H1 (cell line): ENCODE data around the gene YWHAQ. TPM values are rescaled to one million over a fixed set of nuclear protein-coding genes. Genes with fewer than 3 reads are reported as not detected.

ENCODE experiments used
- CTCF ChIA-PET: fragments of 300-600 bp; sonication (Branson Sonifier 250); formaldehyde crosslinking; loops from one replicate; lab custom pipeline; 2021; ENCODE audit not compliant: partially characterized antibody; lab: Charles Lee
- POLR2A ChIA-PET: fragments of 300-600 bp; sonication (Branson Sonifier 250); formaldehyde crosslinking; loops from one replicate; lab custom pipeline; 2021; ENCODE audit warnings: inconsistent platforms; ENCODE audit not compliant: partially characterized antibody; lab: Charles Lee
- DNase-seq, 2 experiments: peaks; one replicate each; pipeline versions ENCODE4 v3.0.0 to v3.0.0-alpha.2; 2010 to 2022; ENCODE audit warnings: low spot score in 2 of 2, low read depth in 1 of 2, mixed read lengths in 1 of 2
- FAIRE-seq: peaks from 2 replicates; lab custom pipeline; 2011; peaks lifted over from hg19 to GRCh38; lab: Jason Lieb, UNC
- H2AFZ ChIP-seq: 2 replicates; pipeline ENCODE4 v1.8.1; 2012; ENCODE audit warnings: low read length, inconsistent platforms
- H2AK5ac ChIP-seq: 2 replicates; pipeline ENCODE4 v1.6.1; 2013; ENCODE audit warnings: low read depth, low read length
- H2BK120ac ChIP-seq: replicated peaks from 2 replicates; pipeline ENCODE3; 2013; ENCODE audit warnings: low read depth, low read length, inconsistent platforms
- H2BK12ac ChIP-seq: 2 replicates; pipeline ENCODE4 v1.6.1; 2013; ENCODE audit warnings: low read depth, low read length
- H2BK15ac ChIP-seq: 2 replicates; pipeline ENCODE4 v1.6.1; 2013; ENCODE audit warnings: low read length
- H2BK20ac ChIP-seq: 2 replicates; pipeline ENCODE4 v1.6.1; 2013; ENCODE audit warnings: low read length
- H2BK5ac ChIP-seq: 2 replicates; pipeline ENCODE4 v1.6.1; 2013; ENCODE audit warnings: low read depth, low read length
- H3K14ac ChIP-seq: 2 replicates; pipeline ENCODE4 v1.6.1; 2013; ENCODE audit warnings: inconsistent platforms; ENCODE audit not compliant: insufficient read length
- H3K18ac ChIP-seq: 2 replicates; pipeline ENCODE4 v1.6.1; 2013; ENCODE audit warnings: low read length; ENCODE audit errors: extremely low read depth
- H3K23ac ChIP-seq: 2 replicates; pipeline ENCODE4 v1.6.1; 2013; ENCODE audit warnings: inconsistent platforms; ENCODE audit not compliant: insufficient read length
- H3K23me2 ChIP-seq: 2 replicates; pipeline ENCODE4 v1.6.1; 2013; ENCODE audit warnings: low read depth, low read length
- H3K27ac ChIP-seq: 2 replicates; pipeline ENCODE4 v1.6.1; 2011; ENCODE audit warnings: low read depth, low read length, inconsistent platforms
- H3K27me3 ChIP-seq, 4 experiments: replicated peaks in 1 of 4; 1 replicate in 1 of 4; 2 replicates in 3 of 4; pipeline versions ENCODE4 v1.6.1 to v1.8.1; 2011 to 2013; ENCODE audit warnings: low read length in 3 of 4, mild to moderate bottlenecking in 3 of 4, inconsistent platforms in 2 of 4, mixed read lengths in 2 of 4, moderate library complexity in 1 of 4; ENCODE audit not compliant: control insufficient read depth in 3 of 4, insufficient read depth in 3 of 4; ENCODE audit errors: extremely low read depth in 1 of 4
- H3K36me3 ChIP-seq, 4 experiments: 2 replicates each; pipeline versions ENCODE4 v1.6.1 to v1.8.1; 2011 to 2013; ENCODE audit warnings: mild to moderate bottlenecking in 4 of 4, low read length in 3 of 4, moderate library complexity in 2 of 4, control low read depth in 1 of 4, inconsistent platforms in 1 of 4; ENCODE audit not compliant: insufficient read depth in 4 of 4, control insufficient read depth in 2 of 4
- H3K4ac ChIP-seq: replicated peaks from 2 replicates; pipeline ENCODE3; 2013; ENCODE audit warnings: low read length, low read depth, mixed read lengths, inconsistent platforms; ENCODE audit not compliant: insufficient read length
- H3K4me1 ChIP-seq, 4 experiments: replicated peaks in 1 of 4; 1 replicate in 1 of 4; 2 replicates in 3 of 4; pipeline versions ENCODE4 v1.6.1 to v1.8.1; 2011 to 2013; ENCODE audit warnings: low read length in 3 of 4, inconsistent platforms in 2 of 4, mixed read lengths in 1 of 4; ENCODE audit not compliant: insufficient read depth in 4 of 4, control insufficient read depth in 3 of 4
- H3K4me2 ChIP-seq, 2 experiments: 2 replicates each; pipeline versions ENCODE4 v1.6.1 to v1.8.1; 2011 to 2013; ENCODE audit warnings: low read depth in 2 of 2, low read length in 2 of 2, control low read depth in 1 of 2, inconsistent platforms in 1 of 2, mild to moderate bottlenecking in 1 of 2; ENCODE audit not compliant: insufficient read depth in 1 of 2
- H3K4me3 ChIP-seq, 4 experiments: fragments of 200-600, 300-600 bp in 1 of 4; sonication (generic), shearing (Covaris generic), sonication (Bioruptor Twin) in 1 of 4; 2 replicates each; pipeline versions ENCODE4 v1.5.1 to v1.8.1; 2011 to 2016; ENCODE audit warnings: low read length in 4 of 4, low read depth in 3 of 4, control low read depth in 2 of 4, inconsistent platforms in 2 of 4, mild to moderate bottlenecking in 2 of 4, mixed read lengths in 1 of 4, moderate library complexity in 1 of 4; ENCODE audit not compliant: insufficient read depth in 2 of 4; ENCODE audit errors: extremely low read depth in 1 of 4
- H3K56ac ChIP-seq: replicated peaks from 2 replicates; pipeline ENCODE3; 2013; ENCODE audit warnings: low read depth, mild to moderate bottlenecking, mixed read lengths, low read length, inconsistent platforms; ENCODE audit not compliant: insufficient read length
- H3K79me1 ChIP-seq: 2 replicates; pipeline ENCODE4 v1.6.1; 2013; ENCODE audit warnings: low read depth, low read length, control low read depth
- H3K79me2 ChIP-seq, 2 experiments: 2 replicates each; pipeline versions ENCODE4 v1.6.1 to v1.8.1; 2012 to 2013; ENCODE audit warnings: low read length in 2 of 2, mild to moderate bottlenecking in 2 of 2, inconsistent platforms in 1 of 2; ENCODE audit not compliant: insufficient read depth in 2 of 2, control insufficient read depth in 1 of 2
- H3K9ac ChIP-seq, 4 experiments: replicated peaks in 1 of 4; 1 replicate in 1 of 4; 2 replicates in 3 of 4; pipeline versions ENCODE4 v1.6.1 to v1.8.1; 2011 to 2013; ENCODE audit warnings: low read depth in 3 of 4, low read length in 3 of 4, control low read depth in 2 of 4, mild to moderate bottlenecking in 2 of 4, moderate library complexity in 2 of 4, inconsistent platforms in 1 of 4; ENCODE audit errors: extremely low read depth in 1 of 4
- H3K9me3 ChIP-seq, 2 experiments: 2 replicates each; pipeline versions ENCODE4 v1.6.1 to v1.8.1; 2012 to 2013; ENCODE audit warnings: mild to moderate bottlenecking in 2 of 2, moderate library complexity in 2 of 2, control low read depth in 1 of 2, inconsistent platforms in 1 of 2, low read depth in 1 of 2, low read length in 1 of 2, mixed read lengths in 1 of 2; ENCODE audit not compliant: insufficient read depth in 2 of 2
- H4K20me1 ChIP-seq, 2 experiments: replicated peaks in 1 of 2; 2 replicates each; pipeline versions ENCODE3 to v1.8.1; 2011 to 2013; ENCODE audit warnings: inconsistent platforms in 2 of 2, low read length in 2 of 2, mild to moderate bottlenecking in 1 of 2; ENCODE audit not compliant: insufficient read depth in 2 of 2, control insufficient read depth in 1 of 2
- H4K5ac ChIP-seq: 2 replicates; pipeline ENCODE4 v1.6.1; 2013; ENCODE audit warnings: low read length, low read depth, mixed read lengths, inconsistent platforms; ENCODE audit not compliant: insufficient read length
- H4K8ac ChIP-seq: 2 replicates; pipeline ENCODE4 v1.8.0; 2013; ENCODE audit warnings: mild to moderate bottlenecking, moderate library complexity, low read length, inconsistent platforms; ENCODE audit not compliant: insufficient read depth; ENCODE audit errors: extremely low read depth
- H4K91ac ChIP-seq: replicated peaks from 2 replicates; pipeline ENCODE3; 2013; ENCODE audit warnings: low read length, mixed read lengths, inconsistent platforms; ENCODE audit not compliant: insufficient read length
- CBX5 ChIP-seq: fragments of 300-800, 300-1000 bp; sonication (generic); IDR thresholded peaks from 2 replicates; pipeline ENCODE4 v1.7.1; 2016; ENCODE audit warnings: antibody characterized with exemption, low read length, low read depth
- CREB1 ChIP-seq: IDR thresholded peaks from 2 replicates; pipeline ENCODE4 v1.6.1; 2012; ENCODE audit warnings: inconsistent platforms
- CTBP2 ChIP-seq: IDR thresholded peaks from 2 replicates; pipeline ENCODE4 v1.7.0; 2011; ENCODE audit warnings: borderline replicate concordance, mild to moderate bottlenecking, moderate library complexity, mixed read lengths, low read length; ENCODE audit not compliant: insufficient read depth, insufficient read length
- KDM1A ChIP-seq: fragments of 200-600, 300-600 bp; sonication (generic); IDR thresholded peaks from 2 replicates; pipeline ENCODE4 v1.7.1; 2016; ENCODE audit warnings: mild to moderate bottlenecking, low read length, borderline replicate concordance
- KDM5A ChIP-seq: fragments of 200-600 bp; IDR thresholded peaks from 2 replicates; pipeline ENCODE4 v1.7.1; 2012; ENCODE audit warnings: mild to moderate bottlenecking, low read length, inconsistent platforms, mixed read lengths
- NANOG ChIP-seq: IDR thresholded peaks from 2 replicates; pipeline ENCODE4 v1.6.1; 2011; ENCODE audit warnings: low read length, low read depth, mild to moderate bottlenecking, inconsistent platforms; ENCODE audit not compliant: insufficient read depth, poor library complexity, severe bottlenecking
- NRF1 ChIP-seq: IDR thresholded peaks from 2 replicates; pipeline ENCODE4 v1.6.1; 2011; ENCODE audit warnings: mild to moderate bottlenecking, low read depth, low read length, improper control_type of control experiment
- POLR2AphosphoS5 ChIP-seq: IDR thresholded peaks from 2 replicates; pipeline ENCODE4 v1.6.1; 2011; ENCODE audit warnings: low read depth, low read length
- POU5F1 ChIP-seq: IDR thresholded peaks from 2 replicates; pipeline ENCODE4 v1.6.1; 2011; ENCODE audit warnings: low read depth, mild to moderate bottlenecking, low read length, moderate library complexity
- RFX5 ChIP-seq: IDR thresholded peaks from 2 replicates; pipeline ENCODE4 v1.6.1; 2011; ENCODE audit warnings: low read depth, low read length, improper control_type of control experiment, borderline replicate concordance
- SIRT6 ChIP-seq: IDR thresholded peaks from one replicate; pipeline ENCODE4 v1.7.1; 2012; ENCODE audit warnings: low read length, inconsistent platforms
- SIX5 ChIP-seq: IDR thresholded peaks from 2 replicates; pipeline ENCODE4 v1.6.1; 2011; ENCODE audit warnings: mild to moderate bottlenecking, low read depth, low read length
- WGBS, 2 experiments: shearing (Covaris generic) in 1 of 2; methylation state at CpG; one replicate each; pipeline versions ENCODE4 v1.1.6 to v1.1.7; 2013 to 2015; ENCODE audit warnings: low lambda C conversion rate in 2 of 2, mixed read lengths in 2 of 2, inconsistent platforms in 1 of 2, low coverage in 1 of 2, missing lambda C conversion rate in 1 of 2; ENCODE audit not compliant: insufficient replicate concordance in 2 of 2, insufficient coverage in 1 of 2, insufficient read length in 1 of 2; ENCODE audit errors: extremely low coverage in 1 of 2, missing lambda C conversion rate in 1 of 2; 5-methylcytosine and 5-hydroxymethylcytosine counted together
- polyA plus RNA-seq, 7 experiments: library from polyadenylated mRNA; depleted of rRNA in 3 of 7; stranded (reverse) in 5 of 7; unstranded in 2 of 7; fragments of >200 nt in 5 of 7; fragments of 200-250 nt in 2 of 7; gene quantifications; 1 replicate in 5 of 7; 2 replicates in 1 of 7; 4 replicates in 1 of 7; pipeline versions ENCODE4 v1.2.1 to v1.2.3, GENCODE V29; 2011 to 2013; ENCODE audit warnings: missing spikeins in 2 of 7, mixed read lengths in 2 of 7
- total RNA-seq: library from RNA; stranded (reverse); fragmentation: NEBNext Ultra II Directional; extraction: Animal tissue kit (Norgen Biotek cat#: 25700); gene quantifications from 2 replicates; pipeline ENCODE4 v1.2.1, GENCODE V29; 2021
- TF ChIP-seq, protein P1 (sequence below): IDR thresholded peaks from 2 replicates; pipeline ENCODE4 v1.6.1; 2012; ENCODE audit warnings: low read length, inconsistent platforms

The YWHAQ gene
- total and polyA plus RNA-seq, 2 of the 8 experiments (the other 6 are each of a cell fraction or from before 2014, with no cell fraction given) = 244 to 480 TPM

- no peak overlapping the region for H2BK15ac ChIP-seq
- no peak overlapping the region for H3K9ac ChIP-seq
- H3K79me1 ChIP-seq = no peaks in the 10 kb centered on the region
- no peak overlapping the region for H4K5ac ChIP-seq
- no peaks in the 10 kb centered on the region for H3K9me3 ChIP-seq
- no peak overlapping the region for H3K27ac ChIP-seq
- CTCF ChIA-PET = interaction anchor here (1.0 to 1.9 kb wide), 5 partner anchors 11 to 122 kb away, joined by 3 to 7 read pairs (median 3); no protein-coding TSS in a partner anchor
- H3K27me3 ChIP-seq = no peaks in the 10 kb centered on the region
- H3K18ac ChIP-seq = no peak overlapping the region
- 0 out of 2 replicates have a peak overlapping the region, but pooled peaks have one; percentile 19 for H2BK5ac ChIP-seq
- DNase-seq (no peak), FAIRE-seq (no peak)
- H2BK12ac ChIP-seq = no peak overlapping the region
- no peak overlapping the region for H2BK20ac ChIP-seq
- peaks cover 2 to 8% (median 3%) of the 10 kb centered on the region in 4 experiments for H3K4me1 ChIP-seq
- peaks cover 6% of the 10 kb centered on the region; the same call in 1 of the 2 replicates for H3K23me2 ChIP-seq
- no peak overlapping the region for H2AK5ac ChIP-seq
- H3K4ac ChIP-seq = no peak overlapping the region
- POLR2A ChIA-PET = interaction anchor here (1.5 to 2.5 kb wide), 2 partner anchors 12 to 19 kb away, joined by 4 to 9 read pairs; no protein-coding TSS in a partner anchor
- H3K4me3 ChIP-seq = no peak overlapping the region
- H3K79me2 ChIP-seq = no peaks in the 10 kb centered on the region
- no peak overlapping the region for H3K14ac ChIP-seq
- no peak overlapping the region for H2AFZ ChIP-seq
- no peak overlapping the region for H3K56ac ChIP-seq
- 85% methylated on average over 6 of the region's 6 CpGs; no CpG with 5 or more reads in 1 of the 2 experiments for WGBS, 2 experiments
- H2BK120ac ChIP-seq = no peak overlapping the region
- H3K36me3 ChIP-seq = no peaks in the 10 kb centered on the region
- no peak overlapping the region for H4K91ac ChIP-seq
- no peaks in the 10 kb centered on the region for H4K20me1 ChIP-seq
- no peak overlapping the region; the same call in 1 of the 2 replicates for H4K8ac ChIP-seq
- no peak overlapping the region for H3K4me2 ChIP-seq
- no peak overlapping the region for H3K23ac ChIP-seq
- TF ChIP-seq CBX5 (no peak), KDM1A (no peak), NRF1 (no peak), CREB1 (no peak), POU5F1 (no peak), SIRT6 (no peak), CTBP2 (no peak), POLR2AphosphoS5 (no peak), RFX5 (no peak), NANOG (no peak), SIX5 (no peak), KDM5A (no peak)
- TF ChIP-seq, protein P1, sequence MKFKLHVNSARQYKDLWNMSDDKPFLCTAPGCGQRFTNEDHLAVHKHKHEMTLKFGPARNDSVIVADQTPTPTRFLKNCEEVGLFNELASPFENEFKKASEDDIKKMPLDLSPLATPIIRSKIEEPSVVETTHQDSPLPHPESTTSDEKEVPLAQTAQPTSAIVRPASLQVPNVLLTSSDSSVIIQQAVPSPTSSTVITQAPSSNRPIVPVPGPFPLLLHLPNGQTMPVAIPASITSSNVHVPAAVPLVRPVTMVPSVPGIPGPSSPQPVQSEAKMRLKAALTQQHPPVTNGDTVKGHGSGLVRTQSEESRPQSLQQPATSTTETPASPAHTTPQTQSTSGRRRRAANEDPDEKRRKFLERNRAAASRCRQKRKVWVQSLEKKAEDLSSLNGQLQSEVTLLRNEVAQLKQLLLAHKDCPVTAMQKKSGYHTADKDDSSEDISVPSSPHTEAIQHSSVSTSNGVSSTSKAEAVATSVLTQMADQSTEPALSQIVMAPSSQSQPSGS = no peak
Measured at GRCh38 chr2:9649261-9649660, 18.5 kb upstream of the YWHAQ start.
